Measurements from ENCODE around the gene PIP5K1C.

- no peak for TF ChIP-seq CTCF (conservative IDR thresholded peaks at IDR 0.05)
- no peak for TF ChIP-seq EZH2 (IDR thresholded peaks at IDR 0.05; ENCODE audit: low read depth)
Observed at GRCh38 chr19:3738477-3739220, 38.4 kb upstream of the PIP5K1C start.
